ENCODE measurements around the gene CHRNB1. TPM values are rescaled to one million over a fixed set of nuclear protein-coding genes. Genes with fewer than 3 reads are reported as not detected.
A peak's percentile ranks its signal among the peaks of the same experiment; 100 is the strongest.

CHRNB1 gene, protein sequence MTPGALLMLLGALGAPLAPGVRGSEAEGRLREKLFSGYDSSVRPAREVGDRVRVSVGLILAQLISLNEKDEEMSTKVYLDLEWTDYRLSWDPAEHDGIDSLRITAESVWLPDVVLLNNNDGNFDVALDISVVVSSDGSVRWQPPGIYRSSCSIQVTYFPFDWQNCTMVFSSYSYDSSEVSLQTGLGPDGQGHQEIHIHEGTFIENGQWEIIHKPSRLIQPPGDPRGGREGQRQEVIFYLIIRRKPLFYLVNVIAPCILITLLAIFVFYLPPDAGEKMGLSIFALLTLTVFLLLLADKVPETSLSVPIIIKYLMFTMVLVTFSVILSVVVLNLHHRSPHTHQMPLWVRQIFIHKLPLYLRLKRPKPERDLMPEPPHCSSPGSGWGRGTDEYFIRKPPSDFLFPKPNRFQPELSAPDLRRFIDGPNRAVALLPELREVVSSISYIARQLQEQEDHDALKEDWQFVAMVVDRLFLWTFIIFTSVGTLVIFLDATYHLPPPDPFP
- 10 to 100 TPM in 1 of 4 donors, 1 to 10 TPM in 3; 3.0 to 10.9 (median 7.4) TPM for total RNA-seq

DNA sequence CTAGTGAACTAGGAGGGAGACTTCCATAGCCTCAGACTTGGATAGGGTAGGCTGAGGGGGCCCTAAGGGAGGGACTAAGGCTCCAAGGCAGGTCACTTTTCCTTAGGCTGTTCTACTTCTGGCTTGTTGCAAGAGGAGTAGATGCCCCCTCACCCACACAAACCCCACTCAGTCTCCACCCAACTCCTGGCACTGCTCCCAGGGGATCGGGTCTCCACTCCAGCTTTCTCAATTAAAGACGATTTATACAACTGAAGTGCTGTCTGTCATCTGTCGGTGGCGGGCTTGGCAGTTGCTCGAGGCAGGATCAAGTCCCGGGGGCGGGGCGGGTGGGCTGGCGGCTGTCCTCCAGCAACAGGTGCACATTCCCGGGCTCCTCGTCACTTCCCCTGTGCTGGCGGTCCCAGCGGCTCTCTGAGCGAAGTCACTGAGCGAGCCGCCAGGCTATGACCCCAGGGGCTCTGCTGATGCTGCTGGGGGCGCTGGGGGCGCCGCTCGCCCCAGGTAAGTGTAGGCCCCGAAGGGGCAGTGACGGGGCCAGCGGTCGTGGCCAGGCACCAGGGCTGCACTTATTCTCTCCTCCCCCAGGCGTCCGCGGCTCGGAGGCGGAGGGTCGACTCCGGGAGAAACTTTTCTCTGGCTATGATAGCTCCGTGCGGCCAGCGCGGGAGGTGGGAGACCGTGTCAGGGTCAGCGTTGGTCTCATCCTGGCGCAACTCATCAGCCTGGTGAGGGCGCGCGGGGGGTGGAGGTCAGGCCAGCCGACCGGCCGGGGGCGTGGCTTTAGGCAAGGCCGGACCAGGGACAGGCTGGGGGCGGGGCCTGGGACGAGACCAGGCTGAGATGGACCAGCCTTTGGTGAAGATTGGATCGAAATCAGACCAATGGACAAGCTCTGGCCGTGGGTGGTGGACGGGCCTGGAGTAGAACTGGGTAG, at the start of gene CHRNB1:
Gene CHRNB1 (plus strand): TSS at position 380 of the 937 bp plus-strand sequence. CDS start 67 bp downstream, at position 447.
- peak; percentile 88 for ATAC-seq (ENCODE audit: low FRiP score)
- peak; percentile 67 for DNase-seq (ENCODE audit: low spot score)
- TF ChIP-seq, protein P1, sequence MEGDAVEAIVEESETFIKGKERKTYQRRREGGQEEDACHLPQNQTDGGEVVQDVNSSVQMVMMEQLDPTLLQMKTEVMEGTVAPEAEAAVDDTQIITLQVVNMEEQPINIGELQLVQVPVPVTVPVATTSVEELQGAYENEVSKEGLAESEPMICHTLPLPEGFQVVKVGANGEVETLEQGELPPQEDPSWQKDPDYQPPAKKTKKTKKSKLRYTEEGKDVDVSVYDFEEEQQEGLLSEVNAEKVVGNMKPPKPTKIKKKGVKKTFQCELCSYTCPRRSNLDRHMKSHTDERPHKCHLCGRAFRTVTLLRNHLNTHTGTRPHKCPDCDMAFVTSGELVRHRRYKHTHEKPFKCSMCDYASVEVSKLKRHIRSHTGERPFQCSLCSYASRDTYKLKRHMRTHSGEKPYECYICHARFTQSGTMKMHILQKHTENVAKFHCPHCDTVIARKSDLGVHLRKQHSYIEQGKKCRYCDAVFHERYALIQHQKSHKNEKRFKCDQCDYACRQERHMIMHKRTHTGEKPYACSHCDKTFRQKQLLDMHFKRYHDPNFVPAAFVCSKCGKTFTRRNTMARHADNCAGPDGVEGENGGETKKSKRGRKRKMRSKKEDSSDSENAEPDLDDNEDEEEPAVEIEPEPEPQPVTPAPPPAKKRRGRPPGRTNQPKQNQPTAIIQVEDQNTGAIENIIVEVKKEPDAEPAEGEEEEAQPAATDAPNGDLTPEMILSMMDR (IDR thresholded peaks at IDR 0.05), result no peak

DNA sequence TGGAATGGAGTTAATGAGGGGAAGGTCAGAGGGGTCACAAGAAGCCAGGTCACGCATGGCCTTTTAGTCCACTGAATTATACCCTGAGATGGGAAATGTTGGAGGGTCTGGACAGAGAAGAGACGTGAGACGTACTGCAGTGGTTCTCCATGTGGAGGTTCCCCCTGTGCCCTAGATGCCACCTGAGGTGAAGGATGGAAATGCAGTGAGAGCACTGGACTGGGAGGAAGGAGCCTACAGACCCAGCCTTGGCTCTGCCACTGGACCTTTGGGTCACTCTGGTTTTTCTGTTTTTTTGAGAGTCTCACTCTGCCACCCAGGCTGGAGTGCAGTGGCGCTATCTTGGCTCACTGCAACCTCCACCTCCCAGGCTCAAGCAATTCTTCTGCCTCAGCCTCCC, 48.7 kb upstream of the CHRNB1 start:
- no peak for ATAC-seq (ENCODE audit: low FRiP score)
- TF ChIP-seq, protein P1 (IDR thresholded peaks at IDR 0.05), result no peak
- DNase-seq (ENCODE audit: low spot score), result no peak

DNA sequence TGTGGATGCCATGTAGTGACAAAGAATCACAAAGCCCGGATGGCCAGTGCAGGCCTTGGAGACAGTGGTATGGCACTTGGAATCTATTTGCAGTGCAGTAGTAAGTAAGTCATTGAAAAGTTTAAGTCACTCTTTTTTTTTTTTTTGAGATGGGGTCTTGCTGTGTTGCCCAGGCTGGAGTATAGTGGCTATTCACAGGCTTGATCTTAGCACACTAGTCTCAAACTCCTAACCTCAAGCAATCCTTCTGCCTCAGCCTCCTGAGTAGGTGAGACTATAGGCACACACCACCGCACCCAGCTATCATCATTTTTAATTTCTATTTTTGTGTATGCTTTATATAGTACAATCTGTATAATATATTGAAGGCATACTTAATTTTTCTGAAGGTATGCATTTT, 46.2 kb upstream of the CHRNB1 start:
- no peak for ATAC-seq (ENCODE audit: low FRiP score)
- no peak for DNase-seq (ENCODE audit: low spot score)
- TF ChIP-seq, protein P1 (IDR thresholded peaks at IDR 0.05), result no peak

DNA sequence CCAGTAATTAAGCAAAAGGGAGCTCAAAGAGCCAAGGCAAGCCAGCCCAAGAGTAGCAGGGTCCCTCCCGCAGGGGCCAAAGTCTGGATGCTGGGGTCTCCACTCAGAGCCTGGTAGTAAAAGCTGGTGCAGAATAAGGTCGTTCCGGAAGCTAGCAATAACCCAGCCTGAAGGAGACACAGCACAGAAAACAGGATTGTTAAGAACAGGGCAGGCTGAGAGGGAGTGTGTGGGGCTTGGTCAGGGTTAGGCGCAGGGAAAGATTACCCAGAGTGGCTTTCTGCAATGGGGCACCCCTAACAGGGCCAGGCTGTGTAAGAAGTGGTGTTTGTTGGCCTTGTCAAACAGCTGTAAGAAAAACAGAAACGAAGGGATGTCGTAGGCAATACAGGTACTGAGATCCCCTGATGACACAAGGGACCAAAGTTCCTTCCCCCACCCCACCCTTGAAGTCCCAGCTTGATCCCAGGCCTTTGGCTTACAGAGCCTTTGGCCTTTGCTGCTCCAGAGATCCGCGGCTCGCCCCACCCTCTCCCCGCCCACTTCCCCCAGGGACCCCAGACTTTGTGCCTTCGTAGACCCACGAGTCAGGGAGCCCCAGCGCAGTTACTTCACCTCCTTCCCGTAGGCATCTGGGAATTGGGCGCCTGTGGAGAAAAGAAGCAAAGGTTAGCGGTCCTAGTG, 41.7 kb upstream of the CHRNB1 start:
- no peak for DNase-seq (ENCODE audit: low spot score)
- peak; percentile 5 for ATAC-seq (ENCODE audit: low FRiP score)
- TF ChIP-seq, protein P1 (IDR thresholded peaks at IDR 0.05), result no peak

DNA sequence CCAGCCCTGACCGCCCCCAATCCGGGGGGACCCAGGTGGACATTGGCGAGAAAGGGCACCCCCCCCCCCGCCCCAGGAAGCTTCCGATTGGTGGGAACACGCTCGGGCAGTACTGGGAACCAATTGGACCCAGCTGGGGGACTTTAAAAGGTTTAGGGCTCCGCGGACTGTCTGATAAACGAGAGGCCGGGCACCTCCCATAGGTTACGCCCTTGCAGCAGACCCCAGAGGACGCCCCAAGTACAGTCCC, 41.2 kb upstream of the CHRNB1 start:
- TF ChIP-seq, protein P1 (IDR thresholded peaks at IDR 0.05), result no peak
- ATAC-seq (ENCODE audit: low FRiP score), result peak; percentile 63
- DNase-seq (ENCODE audit: low spot score), result no peak

DNA sequence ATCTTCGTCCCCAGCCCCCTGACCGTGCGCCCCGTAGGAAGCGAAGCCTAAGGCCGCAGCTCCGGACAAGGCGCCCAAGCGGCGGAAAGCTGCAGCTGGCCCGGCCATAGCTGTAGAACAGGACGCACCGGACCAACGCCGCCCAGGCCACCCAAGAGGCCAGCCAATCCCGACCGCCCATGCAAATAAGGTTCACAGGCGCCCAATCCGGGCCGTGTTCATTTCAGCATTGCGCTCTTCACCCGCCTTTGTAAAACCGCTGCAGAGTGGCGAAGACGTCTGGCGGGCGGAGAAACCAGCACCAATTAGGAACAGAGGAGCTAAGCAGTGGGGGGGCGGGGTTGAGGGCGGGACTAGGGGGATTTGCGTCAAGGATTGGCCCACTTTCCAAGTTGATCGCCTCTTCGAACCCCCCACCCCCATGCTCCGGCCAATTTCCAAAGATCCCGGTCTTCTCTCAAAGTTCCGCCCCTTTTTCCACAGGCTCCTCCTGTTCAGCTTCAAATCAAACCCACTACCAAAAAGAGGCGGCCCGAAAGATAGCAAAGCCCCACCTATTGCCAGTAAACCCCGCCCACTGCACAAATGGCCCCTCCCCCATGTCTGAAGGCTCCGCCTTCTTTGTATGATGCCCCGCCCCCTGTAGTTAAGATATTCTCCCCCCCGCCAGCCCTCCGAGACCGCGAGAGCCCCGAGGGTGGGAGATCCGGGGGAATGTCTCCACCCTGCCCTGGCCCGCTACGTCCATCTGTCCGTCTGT, 40.7 kb upstream of the CHRNB1 start, which contains the start of gene TMEM256:
Gene TMEM256 (minus strand): TSS at position 121 of the 760 bp plus-strand sequence. CDS start 13 bp downstream, at position 108.
- TF ChIP-seq, protein P1 (IDR thresholded peaks at IDR 0.05), result no peak
- DNase-seq (ENCODE audit: low spot score) (peak; percentile 93), ATAC-seq (ENCODE audit: low FRiP score) (peak; percentile 92)

Measured in omental fat pad (tissue), 4 donors.